Body of pancreas (tissue), 4 donors: ENCODE data around the gene IL9R.

Experiments used
- POLR2A ChIP-seq, 3 donors: fragments of 450-650 bp; IDR thresholded peaks; one replicate each; pipeline ENCODE4 v1.6.1; 2016; ENCODE audit warnings: antibody characterized with exemption in 3 of 3, mild to moderate bottlenecking in 2 of 3
- TF ChIP-seq, protein P1 (sequence below), 7 experiments: fragments of 450-650 bp in 4 of 7; fragments of 200-600 bp in 3 of 7; sonication (generic) in 3 of 7; IDR thresholded peaks; one replicate each; pipeline ENCODE4 v1.5.1; 2016 to 2019; ENCODE audit warnings: antibody characterized with exemption in 7 of 7

DNA sequence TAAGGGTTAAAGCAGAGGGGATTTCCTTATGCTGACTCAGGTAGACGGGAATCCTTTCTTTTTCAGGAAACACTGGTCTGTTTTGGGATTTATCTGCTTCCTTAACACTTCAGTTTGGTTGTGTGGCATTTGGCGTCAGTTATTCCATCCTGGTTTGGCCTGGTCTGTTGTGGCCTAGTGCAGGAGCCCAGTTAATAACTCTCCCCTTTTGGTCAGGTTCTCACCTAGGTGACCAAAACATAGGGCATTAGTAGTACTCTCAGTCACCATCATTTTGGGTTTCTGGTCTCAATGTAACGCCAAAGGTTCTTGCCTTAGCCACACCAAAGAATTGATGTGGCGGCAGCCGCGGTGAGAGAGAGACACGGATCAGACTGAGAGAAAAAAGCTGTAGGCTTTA, 39.7 kb upstream of the IL9R start:
- no peak for TF ChIP-seq POLR2A (IDR thresholded peaks at IDR 0.05)
- TF ChIP-seq, protein P1, sequence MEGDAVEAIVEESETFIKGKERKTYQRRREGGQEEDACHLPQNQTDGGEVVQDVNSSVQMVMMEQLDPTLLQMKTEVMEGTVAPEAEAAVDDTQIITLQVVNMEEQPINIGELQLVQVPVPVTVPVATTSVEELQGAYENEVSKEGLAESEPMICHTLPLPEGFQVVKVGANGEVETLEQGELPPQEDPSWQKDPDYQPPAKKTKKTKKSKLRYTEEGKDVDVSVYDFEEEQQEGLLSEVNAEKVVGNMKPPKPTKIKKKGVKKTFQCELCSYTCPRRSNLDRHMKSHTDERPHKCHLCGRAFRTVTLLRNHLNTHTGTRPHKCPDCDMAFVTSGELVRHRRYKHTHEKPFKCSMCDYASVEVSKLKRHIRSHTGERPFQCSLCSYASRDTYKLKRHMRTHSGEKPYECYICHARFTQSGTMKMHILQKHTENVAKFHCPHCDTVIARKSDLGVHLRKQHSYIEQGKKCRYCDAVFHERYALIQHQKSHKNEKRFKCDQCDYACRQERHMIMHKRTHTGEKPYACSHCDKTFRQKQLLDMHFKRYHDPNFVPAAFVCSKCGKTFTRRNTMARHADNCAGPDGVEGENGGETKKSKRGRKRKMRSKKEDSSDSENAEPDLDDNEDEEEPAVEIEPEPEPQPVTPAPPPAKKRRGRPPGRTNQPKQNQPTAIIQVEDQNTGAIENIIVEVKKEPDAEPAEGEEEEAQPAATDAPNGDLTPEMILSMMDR (IDR thresholded peaks at IDR 0.05) = no peak
